HL-60 (cell line): ENCODE data around the gene FCN2.

ENCODE experiments used
- POLR2AphosphoS5 ChIP-seq: IDR thresholded peaks from 2 replicates; pipeline ENCODE4 v1.6.1; 2012; ENCODE audit warnings: low read depth
- TF ChIP-seq, protein P1 (sequence below): IDR thresholded peaks from one replicate; pipeline ENCODE4 v1.5.1; 2011; ENCODE audit warnings: low read length, control low read depth, inconsistent platforms; ENCODE audit not compliant: insufficient read depth

DNA sequence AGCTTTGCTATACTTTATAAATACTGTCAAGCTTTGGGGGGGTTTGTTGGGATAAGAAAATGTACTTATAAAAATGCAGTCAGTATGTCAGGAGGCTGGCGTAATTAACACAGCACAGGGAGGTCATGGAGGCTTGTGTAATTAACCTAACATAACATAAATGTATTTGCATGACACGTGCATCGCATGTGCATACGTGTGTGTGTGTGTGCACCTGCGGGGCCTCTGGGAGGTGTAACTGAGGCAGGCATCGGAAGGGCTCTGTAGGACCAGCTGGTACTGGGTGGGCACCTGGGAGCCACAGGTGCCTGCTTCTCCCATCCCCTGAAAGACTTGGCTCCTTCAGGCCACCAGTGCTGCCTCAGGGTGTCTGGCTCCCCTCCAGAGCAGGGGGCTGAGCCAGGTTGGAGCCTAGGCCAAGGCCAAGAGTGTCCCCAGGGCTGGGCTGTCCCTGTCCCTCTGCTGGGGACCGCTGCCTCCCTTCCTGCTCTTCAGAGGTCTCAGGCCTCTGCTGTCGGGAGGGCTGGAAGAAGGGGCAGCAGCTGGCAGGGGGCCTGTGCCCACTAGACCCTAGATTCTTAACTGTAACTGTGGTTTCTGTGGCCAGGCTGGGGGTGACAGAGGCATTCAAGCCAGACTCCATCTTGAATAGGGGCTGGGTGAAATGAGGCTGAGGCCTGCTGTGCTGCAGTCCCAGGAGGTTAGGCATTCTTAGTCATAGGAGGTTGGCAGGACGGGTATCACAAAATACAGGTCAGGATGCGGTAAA, 9.0 kb downstream of the FCN2 start:
- TF ChIP-seq, protein P1, sequence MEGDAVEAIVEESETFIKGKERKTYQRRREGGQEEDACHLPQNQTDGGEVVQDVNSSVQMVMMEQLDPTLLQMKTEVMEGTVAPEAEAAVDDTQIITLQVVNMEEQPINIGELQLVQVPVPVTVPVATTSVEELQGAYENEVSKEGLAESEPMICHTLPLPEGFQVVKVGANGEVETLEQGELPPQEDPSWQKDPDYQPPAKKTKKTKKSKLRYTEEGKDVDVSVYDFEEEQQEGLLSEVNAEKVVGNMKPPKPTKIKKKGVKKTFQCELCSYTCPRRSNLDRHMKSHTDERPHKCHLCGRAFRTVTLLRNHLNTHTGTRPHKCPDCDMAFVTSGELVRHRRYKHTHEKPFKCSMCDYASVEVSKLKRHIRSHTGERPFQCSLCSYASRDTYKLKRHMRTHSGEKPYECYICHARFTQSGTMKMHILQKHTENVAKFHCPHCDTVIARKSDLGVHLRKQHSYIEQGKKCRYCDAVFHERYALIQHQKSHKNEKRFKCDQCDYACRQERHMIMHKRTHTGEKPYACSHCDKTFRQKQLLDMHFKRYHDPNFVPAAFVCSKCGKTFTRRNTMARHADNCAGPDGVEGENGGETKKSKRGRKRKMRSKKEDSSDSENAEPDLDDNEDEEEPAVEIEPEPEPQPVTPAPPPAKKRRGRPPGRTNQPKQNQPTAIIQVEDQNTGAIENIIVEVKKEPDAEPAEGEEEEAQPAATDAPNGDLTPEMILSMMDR, result no peak
- TF ChIP-seq POLR2AphosphoS5, result no peak
